ENCODE measurements around the gene NOS3. TPM values are rescaled to one million over a fixed set of nuclear protein-coding genes. Genes with fewer than 3 reads are reported as not detected.

The NOS3 gene
- total RNA-seq, 1 experiment from 2014 or later = 41.6 TPM

GRCh38 chr7:151060416-151061212, 69.8 kb downstream of the NOS3 start:
- in situ Hi-C loops (cut with HindIII; ENCODE audit: low sequenced_read_pairs) = no loop called here
- no peak for DNase-seq (ENCODE audit: low spot score)

GRCh38 chr7:151061213-151062110, 70.6 kb downstream of the NOS3 start:
- in situ Hi-C loops (cut with HindIII; ENCODE audit: low sequenced_read_pairs) = no loop called here
- no peak for DNase-seq (ENCODE audit: low spot score)

DNA sequence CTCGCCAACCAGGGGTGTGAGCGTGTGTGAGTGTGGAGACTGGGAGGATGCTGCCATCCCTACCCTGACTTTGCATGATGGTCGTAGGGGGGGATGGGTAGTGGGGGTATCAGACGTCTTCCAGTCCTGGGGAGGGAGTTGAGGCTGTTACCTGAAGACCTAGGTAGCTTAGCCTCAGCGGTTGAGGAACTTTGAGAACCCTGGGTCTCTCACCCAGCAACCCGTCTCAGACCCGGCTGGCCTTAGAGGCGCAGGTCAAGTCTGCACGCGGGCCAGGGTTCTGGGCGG, 71.2 kb downstream of the NOS3 start:
- in situ Hi-C loops (cut with HindIII; ENCODE audit: low sequenced_read_pairs) = no loop called here

DNA sequence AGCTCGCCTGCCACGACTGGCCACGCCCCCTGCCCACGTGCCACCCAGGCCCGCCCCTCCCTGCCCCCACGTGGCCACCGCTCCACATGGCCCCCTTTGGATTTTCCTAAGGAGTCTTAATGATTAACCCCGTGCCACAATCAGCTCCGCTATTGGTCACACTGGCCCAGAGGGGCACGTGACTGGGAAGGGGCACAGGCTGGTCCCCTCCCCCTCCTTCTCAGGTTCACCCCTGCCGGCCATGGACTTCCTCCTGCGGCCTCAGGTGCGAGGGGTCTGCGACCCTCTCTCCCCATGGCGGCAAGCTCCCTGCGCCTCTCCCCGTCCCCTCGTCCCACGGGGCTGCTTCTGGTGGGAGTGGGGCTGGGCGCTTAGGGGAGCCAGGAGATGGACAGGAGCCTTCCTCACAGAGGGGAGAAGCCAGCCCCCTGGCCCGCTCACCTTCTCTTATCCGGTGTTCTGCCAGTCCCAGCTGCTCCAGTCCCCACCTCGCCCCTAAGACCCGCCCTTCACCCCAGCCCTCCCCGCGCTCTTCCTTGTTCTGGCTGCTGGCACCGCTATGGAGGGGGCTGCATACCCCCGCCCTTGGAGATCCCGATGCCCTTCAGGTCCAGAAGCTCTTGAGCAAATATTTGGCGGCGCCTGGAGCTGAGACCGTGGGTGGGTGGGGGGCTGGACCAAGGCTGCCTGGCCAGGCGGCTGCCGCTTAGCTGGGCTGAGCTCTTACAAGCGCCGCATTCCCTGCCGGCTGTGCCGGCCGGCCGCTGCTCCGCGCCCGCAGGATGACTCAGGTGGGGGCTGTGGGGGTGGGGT, 71.8 kb downstream of the NOS3 start:
- peak; percentile 39 for DNase-seq (ENCODE audit: low spot score)
- in situ Hi-C loops (cut with HindIII; ENCODE audit: low sequenced_read_pairs) = no loop called here

More for the DNA sequence above, 71.2 kb downstream of the NOS3 start:
- no peak for DNase-seq (ENCODE audit: low spot score)

GRCh38 chr7:151063212-151063561, 72.4 kb downstream of the NOS3 start:
- in situ Hi-C loops (cut with HindIII; ENCODE audit: low sequenced_read_pairs) = no loop called here
- DNase-seq (ENCODE audit: low spot score) = no peak

Other genes starting within 250 kb of the NOS3 start
- 1.8 and 7.8 TPM in 2 replicates for gene TMEM176B, start 190.7 kb upstream of the NOS3 start, total RNA-seq (2014; rRNA removed; shearing (Covaris generic))
- gene TMEM176A, start 190.2 kb upstream of the NOS3 start, total RNA-seq (2014; rRNA removed; shearing (Covaris generic)) = not detected in 2 replicates
- gene AOC1, start 138.5 kb upstream of the NOS3 start, total RNA-seq (2014; rRNA removed; shearing (Covaris generic)) = 0.92 TPM in 1 of 2 replicates, not detected in the other
- 10.8 and 11.5 TPM in 2 replicates for gene KCNH2, start 12.7 kb upstream of the NOS3 start, total RNA-seq (2014; rRNA removed; shearing (Covaris generic))
- gene ATG9B, start 33.5 kb downstream of the NOS3 start, total RNA-seq (2014; rRNA removed; shearing (Covaris generic)) = 0.34 and 0.49 TPM in 2 replicates
- gene ABCB8, start 37.4 kb downstream of the NOS3 start, total RNA-seq (2014; rRNA removed; shearing (Covaris generic)) = 34.0 and 57.0 TPM in 2 replicates
- not detected in 2 replicates for gene ASIC3, start 57.5 kb downstream of the NOS3 start, total RNA-seq (2014; rRNA removed; shearing (Covaris generic))
- gene CDK5, start 66.9 kb downstream of the NOS3 start, total RNA-seq (2014; rRNA removed; shearing (Covaris generic)) = 18.5 and 25.3 TPM in 2 replicates
- 363 and 382 TPM in 2 replicates for gene SLC4A2, start 68.6 kb downstream of the NOS3 start, total RNA-seq (2014; rRNA removed; shearing (Covaris generic))
- gene FASTK, start 89.8 kb downstream of the NOS3 start, total RNA-seq (2014; rRNA removed; shearing (Covaris generic)) = 57.2 and 62.9 TPM in 2 replicates
- gene TMUB1, start 92.5 kb downstream of the NOS3 start, total RNA-seq (2014; rRNA removed; shearing (Covaris generic)) = 94.3 and 112 TPM in 2 replicates
- 49.4 and 51.9 TPM in 2 replicates for gene AGAP3, start 95.5 kb downstream of the NOS3 start, total RNA-seq (2014; rRNA removed; shearing (Covaris generic))
- gene GBX1, start 176.7 kb downstream of the NOS3 start, total RNA-seq (2014; rRNA removed; shearing (Covaris generic)) = 0.37 TPM in 1 of 2 replicates, not detected in the other
- not detected in 2 replicates for gene ASB10, start 196.2 kb downstream of the NOS3 start, total RNA-seq (2014; rRNA removed; shearing (Covaris generic))
- not detected in 2 replicates for gene H2BK1, start 219.5 kb downstream of the NOS3 start, total RNA-seq (2014; rRNA removed; shearing (Covaris generic))
- 63.0 and 99.0 TPM in 2 replicates for gene ABCF2, start 236.2 kb downstream of the NOS3 start, total RNA-seq (2014; rRNA removed; shearing (Covaris generic))
- 22.3 and 31.1 TPM in 2 replicates for gene CHPF2, start 241.5 kb downstream of the NOS3 start, total RNA-seq (2014; rRNA removed; shearing (Covaris generic))